Measurements from ENCODE around the gene GTF2H4.

GRCh38 chr6:30882204-30882758 is 25.7 kb upstream of the GTF2H4 start:
- TF ChIP-seq CTCF (conservative IDR thresholded peaks at IDR 0.05; ENCODE audit: low read depth, low read length): no peak
- no peak for TF ChIP-seq EZH2 (IDR thresholded peaks at IDR 0.05; ENCODE audit: borderline replicate concordance, low read depth, low read length, poor library complexity, severe bottlenecking)
